Large intestine (tissue), 3 donors: ENCODE results near the gene WDFY2. TPM values are rescaled to one million over a fixed set of nuclear protein-coding genes. Genes with fewer than 3 reads are reported as not detected.
A peak's percentile ranks its signal among the peaks of the same experiment; 100 is the strongest.
"Not testable (repeated sequence)": the region's sequence is repeated elsewhere in the genome, so short reads cannot be mapped to it uniquely, and the experiment has no call there.

ENCODE experiments used
- DNase-seq, 2 donors: peaks; one replicate each; pipeline versions ENCODE4 v3.0.0 to v3.0.0-alpha.2; 2013
- H3K27ac ChIP-seq: one replicate; pipeline ENCODE4 v1.5.1; 2013; ENCODE audit warnings: low read length
- H3K27me3 ChIP-seq: 2 replicates; pipeline ENCODE4 v1.6.1; 2013; ENCODE audit warnings: low read length; ENCODE audit not compliant: control insufficient read depth, insufficient read depth
- H3K36me3 ChIP-seq: 2 replicates; pipeline ENCODE4 v1.6.1; 2013; ENCODE audit warnings: low read length; ENCODE audit not compliant: control insufficient read depth, insufficient read depth
- H3K4me1 ChIP-seq: one replicate; pipeline ENCODE4 v1.6.1; 2013; ENCODE audit warnings: low read length; ENCODE audit not compliant: control insufficient read depth, insufficient read depth
- H3K4me3 ChIP-seq: one replicate; pipeline ENCODE4 v1.5.1; 2013; ENCODE audit warnings: low read length
- H3K9me3 ChIP-seq: one replicate; pipeline ENCODE4 v1.6.1; 2013; ENCODE audit warnings: mild to moderate bottlenecking, low read depth, low read length, moderate library complexity; ENCODE audit not compliant: control insufficient read depth
- WGBS: methylation state at CpG from one replicate; pipeline ENCODE4 v1.1.5; 2013; ENCODE audit warnings: low lambda C conversion rate; ENCODE audit not compliant: insufficient coverage; 5-methylcytosine and 5-hydroxymethylcytosine counted together
- polyA plus RNA-seq: library from polyadenylated mRNA; unstranded; fragments of 120-200 nt; gene quantifications from one replicate; pipeline ENCODE4 v1.2.1, GENCODE V29; 2013

WDFY2 gene
- polyA plus RNA-seq, 1 donor, result 7.2 TPM

- H3K36me3 ChIP-seq, result no peaks in the 10 kb centered on the region
- no CpG with 5 or more reads among the region's 9 CpGs for WGBS
- no peaks in the 10 kb centered on the region for H3K4me1 ChIP-seq
- H3K9me3 ChIP-seq, result no peaks in the 10 kb centered on the region
- no peaks in the 10 kb centered on the region for H3K27me3 ChIP-seq
- DNase-seq, result no peak
- no peak overlapping the region for H3K27ac ChIP-seq
- H3K4me3 ChIP-seq, result no peak overlapping the region
Observed at GRCh38 chr13:51562011-51562671, 22.1 kb upstream of the WDFY2 start.

GRCh38 chr13:51564252-51564651 lies 20.0 kb upstream of the WDFY2 start:
- Histone ChIP-seq H3K27me3 (no peaks in the 10 kb centered on the region), H3K9me3 (no peaks in the 10 kb centered on the region), H3K36me3 (no peaks in the 10 kb centered on the region), H3K27ac (no peak overlapping the region), H3K4me1 (no peaks in the 10 kb centered on the region), H3K4me3 (no peak overlapping the region)
- no CpG with 5 or more reads among the region's 3 CpGs for WGBS
- DNase-seq, result no peak

- no peaks in the 10 kb centered on the region for H3K4me1 ChIP-seq
- no peaks in the 10 kb centered on the region for H3K36me3 ChIP-seq
- H3K9me3 ChIP-seq, result no peaks in the 10 kb centered on the region
- 100% methylated on average over 1 of the region's 1 CpG for WGBS
- H3K4me3 ChIP-seq, result no peak overlapping the region
- H3K27ac ChIP-seq, result no peak overlapping the region
- no peaks in the 10 kb centered on the region for H3K27me3 ChIP-seq
- DNase-seq, result no peak
Observed at GRCh38 chr13:51564671-51565070, 19.6 kb upstream of the WDFY2 start.

- no CpG with 5 or more reads among the region's 4 CpGs for whole genome bisulfite sequencing
- not testable (repeated sequence) for DNase-seq, H3K27ac ChIP-seq
Observed at GRCh38 chr13:51569001-51569400, 15.3 kb upstream of the WDFY2 start.

GRCh38 chr13:51576754-51577153 lies 7.5 kb upstream of the WDFY2 start:
- H3K27ac ChIP-seq, result no peak overlapping the region
- no peak overlapping the region for H3K4me3 ChIP-seq
- no peaks in the 10 kb centered on the region for H3K4me1 ChIP-seq
- H3K9me3 ChIP-seq, result no peaks in the 10 kb centered on the region
- H3K27me3 ChIP-seq, result no peaks in the 10 kb centered on the region
- H3K36me3 ChIP-seq, result no peaks in the 10 kb centered on the region
- no peak for DNase-seq
- WGBS, result no CpG with 5 or more reads among the region's 1 CpG

More at GRCh38 chr13:51569001-51569400, 15.3 kb upstream of the WDFY2 start:
- not testable (repeated sequence) for H3K4me3 ChIP-seq, H3K27me3 ChIP-seq, H3K4me1 ChIP-seq, H3K36me3 ChIP-seq, H3K9me3 ChIP-seq

- Histone ChIP-seq H3K27ac (no peak overlapping the region), H3K9me3 (no peaks in the 10 kb centered on the region), H3K4me1 (no peaks in the 10 kb centered on the region), H3K36me3 (no peaks in the 10 kb centered on the region), H3K27me3 (no peaks in the 10 kb centered on the region), H3K4me3 (no peak overlapping the region)
- no peak for DNase-seq
- WGBS, result 46% methylated on average over 3 of the region's 4 CpGs
Observed at GRCh38 chr13:51577690-51578089, 6.6 kb upstream of the WDFY2 start.

GRCh38 chr13:51579676-51580075 lies 4.6 kb upstream of the WDFY2 start:
- Histone ChIP-seq H3K27me3 (no peaks in the 10 kb centered on the region), H3K36me3 (no peaks in the 10 kb centered on the region), H3K9me3 (no peaks in the 10 kb centered on the region), H3K4me1 (peaks cover 4% of the 10 kb centered on the region), H3K4me3 (no peak overlapping the region), H3K27ac (no peak overlapping the region)
- WGBS, result 64% methylated on average over 2 of the region's 7 CpGs
- no peak for DNase-seq

- H3K27me3 ChIP-seq, result no peaks in the 10 kb centered on the region
- no peak overlapping the region for H3K27ac ChIP-seq
- no peaks in the 10 kb centered on the region for H3K9me3 ChIP-seq
- H3K4me3 ChIP-seq, result no peak overlapping the region
- DNase-seq, result no peak
- peaks cover 4% of the 10 kb centered on the region for H3K4me1 ChIP-seq
- H3K36me3 ChIP-seq, result no peaks in the 10 kb centered on the region
- WGBS, result 80% methylated on average over 1 of the region's 1 CpG
Observed at GRCh38 chr13:51581148-51581820, 3.0 kb upstream of the WDFY2 start.

- Histone ChIP-seq H3K4me1 (peaks cover 4% of the 10 kb centered on the region), H3K36me3 (no peaks in the 10 kb centered on the region), H3K27ac (peak overlapping the region; percentile 75), H3K4me3 (peak overlapping the region; percentile 47), H3K9me3 (no peaks in the 10 kb centered on the region), H3K27me3 (no peaks in the 10 kb centered on the region)
- no peak for DNase-seq
- WGBS, result no CpG with 5 or more reads among the region's 9 CpGs
Observed at GRCh38 chr13:51583469-51583874, 790 bp upstream of the WDFY2 start.

- peak overlapping the region; percentile 86 for H3K4me3 ChIP-seq
- no peaks in the 10 kb centered on the region for H3K27me3 ChIP-seq
- no peaks in the 10 kb centered on the region for H3K36me3 ChIP-seq
- H3K27ac ChIP-seq, result peak overlapping the region; percentile 86
- WGBS, result 3% methylated on average over 6 of the region's 53 CpGs
- peaks cover 4% of the 10 kb centered on the region for H3K4me1 ChIP-seq
- H3K9me3 ChIP-seq, result no peaks in the 10 kb centered on the region
- peak; percentile 46 to 80 for DNase-seq
Observed at GRCh38 chr13:51584731-51585672, 740 bp downstream of the WDFY2 start.
